SU-DHL-6 (cell line): ENCODE data around the gene GRIK1.

ENCODE experiments used
- H2AFZ ChIP-seq: fragments of 200-600 bp; sonication (generic); 2 replicates; pipeline ENCODE4 v1.6.1; 2014; ENCODE audit warnings: low read depth, mild to moderate bottlenecking, moderate library complexity, mixed read lengths, antibody characterized with exemption, low read length; ENCODE audit not compliant: severe bottlenecking
- H3F3A ChIP-seq: fragments of 200-600 bp; shearing (Covaris generic); 2 replicates; pipeline ENCODE4 v1.6.0; 2016; ENCODE audit warnings: antibody characterized with exemption, mild to moderate bottlenecking; ENCODE audit not compliant: insufficient read depth
- H3K27ac ChIP-seq: fragments of 200-600 bp; sonication (generic); 2 replicates; pipeline ENCODE4 v1.5.1; 2016; ENCODE audit warnings: low read depth, mild to moderate bottlenecking, low read length, moderate library complexity, mixed read lengths
- H3K27me3 ChIP-seq: fragments of 200-600 bp; sonication (generic), shearing (Covaris generic); 2 replicates; pipeline ENCODE4 v1.6.0; 2014; ENCODE audit warnings: mild to moderate bottlenecking, low read length
- H3K36me3 ChIP-seq: fragments of 200-600 bp; sonication (generic); 2 replicates; pipeline ENCODE4 v1.6.1; 2014; ENCODE audit warnings: mild to moderate bottlenecking, low read length, mixed read lengths
- H3K4me2 ChIP-seq: fragments of 300-600, 200-600 bp; shearing (Covaris generic), sonication (generic); 2 replicates; pipeline ENCODE4 v1.6.0; 2014; ENCODE audit warnings: low read length, low read depth, mild to moderate bottlenecking; ENCODE audit not compliant: poor library complexity, severe bottlenecking
- H3K4me3 ChIP-seq: fragments of 200-600 bp; sonication (generic); 2 replicates; pipeline ENCODE4 v1.5.1; 2014; ENCODE audit warnings: antibody characterized with exemption, low read length, mild to moderate bottlenecking, mixed read lengths; ENCODE audit not compliant: insufficient read depth, poor library complexity, severe bottlenecking
- H3K79me2 ChIP-seq: fragments of 200-600 bp; sonication (generic); 2 replicates; pipeline ENCODE4 v1.6.1; 2014; ENCODE audit warnings: mild to moderate bottlenecking, low read length, moderate library complexity; ENCODE audit not compliant: insufficient read depth
- H3K9ac ChIP-seq: fragments of 200-600 bp; sonication (generic); 2 replicates; pipeline ENCODE4 v1.7.0; 2014; ENCODE audit warnings: mild to moderate bottlenecking, low read length
- H3K9me2 ChIP-seq: fragments of 200-600 bp; sonication (generic); replicated peaks from 2 replicates; pipeline ENCODE4 v1.6.1; 2014; ENCODE audit warnings: low read length; ENCODE audit not compliant: insufficient read depth
- H3K9me3 ChIP-seq: fragments of 200-600 bp; sonication (generic); 2 replicates; pipeline ENCODE4 v1.6.1; 2014; ENCODE audit warnings: low read length, mixed read lengths; ENCODE audit not compliant: insufficient read depth
- H4K20me1 ChIP-seq: fragments of 200-600 bp; sonication (generic); 2 replicates; pipeline ENCODE4 v1.6.1; 2014; ENCODE audit warnings: low read depth, mild to moderate bottlenecking, antibody characterized with exemption, low read length, moderate library complexity, mixed read lengths
- CTCF ChIP-seq: fragments of 200-600 bp; sonication (generic); IDR thresholded peaks from one replicate; pipeline ENCODE4 v1.5.1; 2017; ENCODE audit warnings: antibody characterized with exemption, mild to moderate bottlenecking, low read length, moderate library complexity; ENCODE audit not compliant: insufficient read depth, poor library complexity, severe bottlenecking
- EZH2phosphoT487 ChIP-seq: fragments of 200-600 bp; sonication (generic), shearing (Covaris generic); conservative IDR thresholded peaks from 2 replicates; pipeline ENCODE4 v1.6.1; 2018; ENCODE audit warnings: mild to moderate bottlenecking, antibody characterized with exemption, low read length, moderate library complexity, mixed read lengths

The GRIK1 gene

GRCh38 chr21:29942034-29942433 lies 2.2 kb upstream of the GRIK1 start:
- Histone ChIP-seq H3K4me3 (no peak overlapping the region), H3K9me3 (0 out of 2 replicates have a peak, but pooled peaks cover 5% of the 10 kb centered on the region), H3K27me3 (no peaks in the 10 kb centered on the region), H3K27ac (no peak overlapping the region), H2AFZ (no peak overlapping the region), H3K9ac (no peak overlapping the region), H3K4me2 (no peak overlapping the region), H3K9me2 (no peaks in the 10 kb centered on the region), H3K79me2 (no peaks in the 10 kb centered on the region), H3K36me3 (no peaks in the 10 kb centered on the region), H3F3A (no peaks in the 10 kb centered on the region), H4K20me1 (no peaks in the 10 kb centered on the region)
- TF ChIP-seq EZH2phosphoT487 (no peak), CTCF (no peak)

- no peaks in the 10 kb centered on the region for H4K20me1 ChIP-seq
- no peaks in the 10 kb centered on the region for H3K79me2 ChIP-seq
- H3F3A ChIP-seq, result no peaks in the 10 kb centered on the region
- H3K27ac ChIP-seq, result no peak overlapping the region
- no peak overlapping the region for H3K9ac ChIP-seq
- TF ChIP-seq EZH2phosphoT487 (no peak), CTCF (no peak)
- H3K4me2 ChIP-seq, result no peak overlapping the region
- H3K9me2 ChIP-seq, result no peaks in the 10 kb centered on the region
- no peaks in the 10 kb centered on the region for H3K27me3 ChIP-seq
- H2AFZ ChIP-seq, result no peak overlapping the region
- H3K4me3 ChIP-seq, result no peak overlapping the region
- no peaks in the 10 kb centered on the region for H3K36me3 ChIP-seq
- H3K9me3 ChIP-seq, result 0 out of 2 replicates have a peak, but pooled peaks cover 5% of the 10 kb centered on the region
Measured at GRCh38 chr21:29940991-29941390, 1.2 kb upstream of the GRIK1 start.

- Histone ChIP-seq H2AFZ (no peak overlapping the region), H3F3A (no peaks in the 10 kb centered on the region), H3K9me2 (no peaks in the 10 kb centered on the region), H3K4me3 (no peak overlapping the region), H3K36me3 (no peaks in the 10 kb centered on the region), H3K4me2 (no peak overlapping the region), H3K27ac (no peak overlapping the region), H4K20me1 (no peaks in the 10 kb centered on the region), H3K79me2 (no peaks in the 10 kb centered on the region), H3K9ac (no peak overlapping the region), H3K9me3 (0 out of 2 replicates have a peak, but pooled peaks cover 5% of the 10 kb centered on the region), H3K27me3 (no peaks in the 10 kb centered on the region)
- TF ChIP-seq CTCF, result no peak
- TF ChIP-seq EZH2phosphoT487, result no peak
Measured at GRCh38 chr21:29940361-29940760, 565 bp upstream of the GRIK1 start.
